ENCODE results near the gene ATP8B3.

Gene ATP8B3

DNA sequence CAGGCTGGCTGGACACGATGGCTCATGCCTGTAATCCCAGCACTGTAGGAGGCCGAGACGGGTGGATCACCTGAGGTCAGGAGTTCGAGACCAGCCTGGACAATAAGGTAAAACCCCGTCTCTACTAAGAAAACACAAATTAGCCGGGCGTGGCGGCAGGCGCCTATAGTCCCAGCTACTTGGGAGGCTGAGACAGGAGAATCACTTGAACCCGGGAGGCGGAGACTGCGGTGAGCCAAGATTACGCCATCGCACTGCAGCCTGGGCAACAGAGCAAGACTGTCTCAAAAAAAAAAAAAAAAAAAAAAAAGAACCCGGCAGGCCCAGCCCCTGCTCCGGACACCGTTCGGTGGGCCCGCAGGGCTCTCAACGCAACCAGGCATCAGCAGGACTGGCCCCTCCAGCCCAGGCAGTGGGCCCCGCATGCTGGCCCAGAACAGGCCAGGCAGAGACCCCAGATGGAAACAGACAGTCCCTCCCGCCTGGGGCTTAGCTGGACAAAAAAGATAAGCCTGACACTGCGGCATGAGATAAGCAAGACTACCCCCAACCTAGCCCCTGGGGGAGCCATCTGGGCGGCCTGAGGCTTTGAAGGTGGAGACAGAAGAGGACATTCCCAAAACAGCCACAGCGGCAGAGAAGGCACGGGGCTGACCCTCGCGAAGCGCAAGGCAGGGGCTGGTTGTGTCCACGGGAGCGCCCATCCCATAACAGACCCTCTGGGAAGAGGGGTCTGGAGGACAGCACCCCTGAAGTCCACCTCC lies 24.6 kb upstream of the ATP8B3 start:
- DNase-seq, result no peak

DNA sequence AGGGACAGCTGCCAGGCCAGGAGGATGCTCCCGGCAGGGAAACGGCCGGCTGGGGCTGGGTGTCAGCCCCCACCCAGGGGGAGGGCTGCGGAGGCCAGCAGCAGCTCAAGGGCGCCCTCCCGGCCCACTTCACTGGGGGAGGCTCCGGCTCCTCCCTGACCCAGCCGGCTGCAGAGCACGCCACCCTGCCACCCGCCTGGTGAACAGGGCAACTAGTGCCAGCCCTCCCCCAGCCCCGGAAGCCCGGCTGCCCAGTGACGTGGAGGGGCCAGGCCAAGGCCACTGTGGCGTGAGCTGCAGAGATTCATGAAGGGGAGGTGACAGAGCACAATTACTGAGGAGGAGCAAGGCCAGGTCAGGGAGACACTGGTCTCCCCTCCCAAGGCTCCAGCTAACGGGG lies 21.5 kb upstream of the ATP8B3 start:
- DNase-seq, result no peak

- no peak for DNase-seq
Measured at GRCh38 chr19:1832046-1832663, 20.1 kb upstream of the ATP8B3 start.

GRCh38 chr19:1830978-1831377 lies 18.9 kb upstream of the ATP8B3 start:
- no peak for DNase-seq

GRCh38 chr19:1830568-1830967 lies 18.5 kb upstream of the ATP8B3 start:
- DNase-seq, result no peak

DNA sequence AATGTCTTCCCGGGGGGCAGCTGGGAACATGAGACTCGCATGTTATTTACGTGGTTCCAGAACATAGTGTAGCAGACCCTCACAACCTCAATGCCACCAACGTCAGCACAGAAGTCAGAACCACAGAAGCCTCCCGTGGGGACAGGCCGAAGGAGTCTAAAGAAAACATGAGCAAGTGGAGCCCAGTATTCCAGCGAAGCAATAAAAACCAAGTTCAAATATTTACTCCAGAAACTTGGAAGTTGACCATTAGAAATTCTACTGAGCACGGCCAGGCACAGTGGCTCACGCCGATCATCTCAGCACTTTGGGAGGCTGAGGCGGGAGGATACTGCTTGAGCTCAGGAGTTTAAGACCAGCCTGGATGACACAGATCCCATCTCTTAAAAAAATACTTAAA lies 17.9 kb upstream of the ATP8B3 start:
- DNase-seq, result no peak

- no peak for DNase-seq
Measured at GRCh38 chr19:1828279-1829238, 16.5 kb upstream of the ATP8B3 start.

DNA sequence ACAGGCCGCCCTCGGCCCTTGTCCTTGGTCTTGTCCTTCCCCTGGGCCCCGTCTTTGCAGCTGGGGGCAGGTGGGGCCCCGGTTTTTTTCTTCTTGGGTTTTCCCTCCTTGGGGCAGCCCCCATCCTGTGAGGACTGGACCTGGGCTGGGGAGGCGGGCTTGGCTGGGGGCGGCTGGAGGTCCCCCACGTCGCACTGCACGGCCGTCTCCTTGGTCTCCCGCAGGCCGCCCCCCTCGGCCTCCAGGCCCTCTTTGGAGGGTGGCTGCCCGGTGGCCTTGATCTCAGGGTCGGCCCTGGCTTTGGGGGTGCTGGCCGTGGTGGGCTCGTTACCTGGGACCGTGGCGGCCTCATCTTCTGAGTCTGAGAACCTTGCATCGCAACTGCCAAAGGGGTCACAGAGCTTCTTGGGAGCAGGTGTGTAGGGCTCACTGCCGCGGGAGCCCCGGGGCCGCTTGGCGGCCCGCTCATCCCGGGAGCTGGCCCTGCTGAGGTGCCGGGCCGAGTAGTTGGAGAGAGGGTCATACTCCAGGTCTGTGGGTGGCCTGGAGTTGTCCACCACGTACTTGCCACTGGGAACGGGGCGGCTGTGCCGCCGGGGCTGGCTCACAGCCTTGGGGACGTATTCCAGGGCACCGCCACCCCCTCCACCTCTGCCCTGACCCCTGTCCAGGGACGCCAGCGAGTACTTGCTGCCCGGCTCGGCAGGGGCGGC lies 15.6 kb upstream of the ATP8B3 start:
- no peak for DNase-seq

- no peak for DNase-seq
Measured at GRCh38 chr19:1826557-1827521, 14.8 kb upstream of the ATP8B3 start.

DNA sequence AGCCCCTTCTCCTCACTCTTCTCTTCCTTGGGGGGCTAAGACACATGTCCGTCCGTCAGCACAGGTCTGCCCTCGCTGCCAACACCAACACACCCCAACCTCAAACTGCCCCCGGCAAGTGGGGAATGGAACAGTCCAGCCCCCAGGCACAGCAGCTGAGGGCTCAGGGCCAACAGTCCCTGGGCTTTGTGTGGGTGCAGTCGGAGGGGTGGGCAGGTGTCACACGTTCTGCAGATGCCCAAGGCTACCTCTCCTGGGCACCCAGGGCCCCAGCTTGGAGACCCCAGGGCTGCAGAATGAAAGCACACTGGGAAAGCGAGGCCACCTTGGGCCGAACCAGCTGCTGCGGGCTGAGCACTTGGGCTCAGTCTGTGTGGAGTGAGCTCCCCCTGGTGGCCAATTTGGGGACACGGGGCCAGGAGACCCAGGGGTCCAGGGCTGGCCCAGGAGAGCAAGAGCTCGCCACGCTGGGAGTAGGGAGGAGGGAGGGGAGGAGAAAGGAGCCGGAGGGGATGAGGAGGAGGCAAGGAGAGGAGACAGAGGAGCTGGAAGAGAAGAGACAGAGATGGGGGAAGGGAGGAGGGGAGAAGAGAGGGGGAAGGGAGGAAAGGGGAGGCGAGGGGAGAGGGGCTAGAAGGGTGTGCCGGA lies 14.0 kb upstream of the ATP8B3 start:
- DNase-seq, result peak; percentile 37

- no peak for DNase-seq
Measured at GRCh38 chr19:1824252-1824622, 12.2 kb upstream of the ATP8B3 start.

GRCh38 chr19:1823539-1824251 lies 11.6 kb upstream of the ATP8B3 start:
- no peak for DNase-seq

GRCh38 chr19:1823020-1823419 lies 10.9 kb upstream of the ATP8B3 start:
- DNase-seq, result no peak

- DNase-seq, result no peak
Measured at GRCh38 chr19:1822210-1822609, 10.1 kb upstream of the ATP8B3 start.

DNA sequence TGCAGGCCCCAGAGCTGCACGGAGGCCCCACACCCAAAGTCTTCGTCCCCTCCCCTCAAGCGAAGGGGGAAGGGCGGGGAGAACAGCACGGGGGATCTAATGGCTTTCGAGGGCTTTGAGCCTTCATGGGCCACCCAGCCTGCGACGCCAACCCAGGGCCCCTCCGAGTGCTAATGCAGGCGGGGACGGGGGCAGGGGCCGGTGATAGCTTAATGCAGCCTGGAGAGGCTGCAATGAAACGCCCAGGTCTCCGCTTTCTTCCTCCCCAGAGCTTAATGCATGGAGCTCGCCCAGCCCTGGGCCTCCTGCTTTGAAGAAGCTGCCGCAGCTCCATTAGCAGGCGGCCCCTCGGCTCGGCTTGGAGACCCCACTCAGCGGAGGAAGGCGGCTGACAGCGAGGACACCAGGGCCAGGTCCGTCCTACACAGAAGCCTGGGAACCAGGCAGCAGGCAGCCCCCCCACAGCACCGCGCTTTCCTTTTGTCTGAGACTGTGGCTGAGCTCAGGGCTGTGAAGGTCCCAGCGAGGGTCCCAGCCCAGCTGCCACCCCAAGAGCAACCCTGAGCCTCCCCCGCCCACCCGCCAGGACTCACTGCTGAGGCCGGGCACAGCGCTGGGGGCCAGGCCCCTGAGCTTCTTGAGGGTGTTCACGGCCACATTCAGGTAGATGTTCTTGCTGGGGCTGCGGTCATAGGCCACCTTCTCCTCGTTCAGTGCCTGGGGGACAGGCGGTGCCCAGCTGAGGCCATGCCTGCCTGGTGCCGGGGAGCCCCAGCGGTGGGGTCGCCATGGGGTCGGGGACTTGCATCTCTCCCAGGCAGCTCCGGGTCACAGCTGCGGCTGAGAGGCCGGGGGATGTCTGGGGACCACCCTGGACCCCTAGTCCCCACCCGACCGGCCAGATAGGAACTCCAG lies 7.5 kb upstream of the ATP8B3 start:
- DNase-seq, result no peak

DNA sequence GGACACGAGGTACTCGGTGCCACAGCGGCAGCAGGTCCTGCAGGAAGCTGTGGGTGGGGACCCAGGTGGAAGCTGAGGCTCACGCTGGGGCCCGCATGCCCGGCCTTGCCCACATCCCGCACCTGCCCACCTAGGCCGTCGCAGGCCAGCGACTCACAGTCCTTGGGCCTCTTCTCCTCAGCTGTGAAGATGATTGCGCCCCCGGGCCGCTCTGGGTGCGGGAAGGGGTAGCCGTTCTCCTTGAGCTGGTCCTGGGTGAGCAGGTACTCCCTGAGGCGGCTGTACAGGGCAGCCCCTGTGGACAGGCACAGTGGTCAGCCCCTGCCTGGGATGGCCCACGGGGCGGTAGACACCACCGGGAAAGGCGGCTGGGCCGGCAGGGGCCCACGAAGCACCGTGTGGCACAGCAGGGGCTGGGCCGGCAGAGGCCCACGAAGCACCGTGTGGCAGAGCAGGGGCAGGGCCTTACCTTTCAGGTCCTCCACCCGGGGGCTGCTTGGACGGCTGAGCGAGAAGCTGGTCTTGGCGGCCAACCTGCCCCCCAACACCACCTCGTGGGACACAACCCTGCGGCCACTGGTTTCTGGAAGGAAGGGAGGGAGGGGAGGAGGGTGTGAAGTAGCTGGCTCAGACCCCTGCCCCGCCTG lies 6.6 kb upstream of the ATP8B3 start:
- DNase-seq, result no peak

GRCh38 chr19:1817553-1818179 lies 5.6 kb upstream of the ATP8B3 start:
- no peak for DNase-seq

GRCh38 chr19:1816530-1817298 lies 4.6 kb upstream of the ATP8B3 start:
- DNase-seq, result no peak
